IMR-90 (cell line): ENCODE measurements around the gene AGK. TPM values are rescaled to one million over a fixed set of nuclear protein-coding genes. Genes with fewer than 3 reads are reported as not detected.
"Not testable (repeated sequence)": the region's sequence is repeated elsewhere in the genome, so short reads cannot be mapped to it uniquely, and the experiment has no call there.

ENCODE experiments used
- ATAC-seq: fragments of 200-7000 bp; cut with Tn5 transposase; 2 replicates; pipeline ENCODE4 v1.9.1; 2020; ENCODE audit warnings: low read depth, mild to moderate bottlenecking, moderate library complexity
- BruUV-seq: library from RNA; stranded (reverse); fragments of 400-500 nt; replicated peaks from 2 replicates; lab custom pipeline; 2021; lab: Mats Ljungman, UMichigan
- CTCF ChIA-PET: fragments of 300-600 bp; formaldehyde crosslinking; extraction: SDS; loops from one replicate; lab custom pipeline; 2021; ENCODE audit warnings: antibody characterized with exemption; lab: Yijun Ruan, JAX
- POLR2A ChIA-PET: fragments of 300-600 bp; sonication (Branson Sonifier 250); formaldehyde crosslinking; loops from one replicate; lab custom pipeline; 2022; ENCODE audit warnings: antibody characterized with exemption; ENCODE audit not compliant: unreplicated experiment; lab: Charles Lee
- DNase-seq: peaks from one replicate; pipeline ENCODE4 v3.0.0; 2013
- H2AFZ ChIP-seq: replicated peaks from 2 replicates; pipeline ENCODE3; 2013; ENCODE audit warnings: low read length, mild to moderate bottlenecking; ENCODE audit not compliant: poor library complexity
- H2AK5ac ChIP-seq: 2 replicates; pipeline ENCODE4 v1.6.1; 2013; ENCODE audit warnings: low read depth, low read length, inconsistent platforms
- H2AK9ac ChIP-seq: replicated peaks from 2 replicates; pipeline ENCODE3; 2013; ENCODE audit warnings: mild to moderate bottlenecking, low read depth, low read length, moderate library complexity; ENCODE audit not compliant: poor library complexity
- H2BK120ac ChIP-seq: 2 replicates; pipeline ENCODE4 v1.6.1; 2013; ENCODE audit warnings: low read depth, low read length, inconsistent platforms
- H2BK15ac ChIP-seq: 3 replicates; pipeline ENCODE4 v1.6.1; 2013; ENCODE audit warnings: low read depth, low read length, inconsistent platforms
- H2BK20ac ChIP-seq: 2 replicates; pipeline ENCODE4 v1.6.1; 2013; ENCODE audit warnings: low read depth, mild to moderate bottlenecking, inconsistent platforms, low read length, moderate library complexity
- H2BK5ac ChIP-seq: 2 replicates; pipeline ENCODE4 v1.6.1; 2013; ENCODE audit warnings: mild to moderate bottlenecking, low read depth, low read length, inconsistent platforms; ENCODE audit not compliant: poor library complexity, severe bottlenecking
- H3K14ac ChIP-seq: replicated peaks from 2 replicates; pipeline ENCODE4 v1.6.1; 2013; ENCODE audit warnings: low read depth, low read length, inconsistent platforms
- H3K18ac ChIP-seq: 2 replicates; pipeline ENCODE4 v1.6.1; 2013; ENCODE audit warnings: low read depth, low read length, control low read depth
- H3K23ac ChIP-seq: 2 replicates; pipeline ENCODE4 v1.6.1; 2013; ENCODE audit warnings: low read depth, low read length, inconsistent platforms
- H3K27ac ChIP-seq: 2 replicates; pipeline ENCODE4 v1.5.1; 2013; ENCODE audit warnings: mild to moderate bottlenecking, control low read depth, low read length; ENCODE audit not compliant: insufficient read depth
- H3K27me3 ChIP-seq: 2 replicates; pipeline ENCODE4 v1.6.1; 2013; ENCODE audit warnings: low read length; ENCODE audit not compliant: control insufficient read depth, insufficient read depth
- H3K36me3 ChIP-seq: 2 replicates; pipeline ENCODE4 v1.6.1; 2013; ENCODE audit warnings: low read length, mixed read lengths; ENCODE audit not compliant: control insufficient read depth, insufficient read depth
- H3K4ac ChIP-seq: 2 replicates; pipeline ENCODE4 v1.6.1; 2013; ENCODE audit warnings: low read depth, low read length, inconsistent platforms
- H3K4me1 ChIP-seq: 2 replicates; pipeline ENCODE4 v1.6.1; 2013; ENCODE audit warnings: low read length, mixed read lengths; ENCODE audit not compliant: control insufficient read depth, insufficient read depth
- H3K4me2 ChIP-seq: 2 replicates; pipeline ENCODE4 v1.6.1; 2013; ENCODE audit warnings: low read depth, mild to moderate bottlenecking, control low read depth, low read length, moderate library complexity
- H3K4me3 ChIP-seq: 2 replicates; pipeline ENCODE4 v1.5.1; 2013; ENCODE audit warnings: low read depth, mild to moderate bottlenecking, control low read depth, low read length, moderate library complexity; ENCODE audit not compliant: insufficient read depth
- H3K56ac ChIP-seq: 2 replicates; pipeline ENCODE4 v1.6.1; 2013; ENCODE audit warnings: low read length, inconsistent platforms; ENCODE audit not compliant: insufficient read depth; ENCODE audit errors: extremely low read depth
- H3K79me1 ChIP-seq, 2 experiments: 2 replicates each; pipeline ENCODE4 v1.6.1; 2013; ENCODE audit warnings: low read length in 2 of 2, inconsistent platforms in 1 of 2, low read depth in 1 of 2
- H3K9ac ChIP-seq: 2 replicates; pipeline ENCODE4 v1.6.1; 2013; ENCODE audit warnings: low read depth, low read length, control low read depth
- H3K9me1 ChIP-seq: 2 replicates; pipeline ENCODE4 v1.6.1; 2013; ENCODE audit warnings: low read length, inconsistent platforms; ENCODE audit not compliant: insufficient read depth
- H3K9me3 ChIP-seq: 2 replicates; pipeline ENCODE4 v1.6.1; 2013; ENCODE audit warnings: low read length; ENCODE audit not compliant: control insufficient read depth, insufficient read depth
- H4K20me1 ChIP-seq: 2 replicates; pipeline ENCODE4 v1.6.1; 2013; ENCODE audit warnings: low read length, inconsistent platforms; ENCODE audit not compliant: insufficient read depth
- H4K5ac ChIP-seq: 2 replicates; pipeline ENCODE4 v1.6.1; 2013; ENCODE audit warnings: mild to moderate bottlenecking, low read depth, low read length, control low read depth
- H4K8ac ChIP-seq, 2 experiments: 2 replicates each; pipeline ENCODE4 v1.6.1; 2013; ENCODE audit warnings: low read depth in 2 of 2, low read length in 2 of 2, control low read depth in 1 of 2, inconsistent platforms in 1 of 2
- H4K91ac ChIP-seq: 2 replicates; pipeline ENCODE4 v1.6.1; 2013; ENCODE audit warnings: low read depth, low read length, inconsistent platforms; ENCODE audit not compliant: insufficient read depth
- MAFK ChIP-seq: IDR thresholded peaks from 2 replicates; pipeline ENCODE4 v1.6.1; 2012; ENCODE audit warnings: low read depth, low read length, improper control_type of control experiment
- WGBS, 2 experiments: methylation state at CpG; one replicate each; pipeline versions ENCODE4 v1.1.5 to v1.1.7; 2013; ENCODE audit warnings: missing lambda C conversion rate in 2 of 2; ENCODE audit not compliant: insufficient read length in 1 of 2; ENCODE audit errors: extremely low coverage in 2 of 2; 5-methylcytosine and 5-hydroxymethylcytosine counted together
- dilution Hi-C: fragments of 300-500 bp; cut with HindIII; formaldehyde crosslinking; loops from one replicate; pipeline ENCODE4 v1.14.3; 2018; ENCODE audit warnings: low sequenced_read_pairs; ENCODE audit not compliant: unreplicated experiment
- in situ Hi-C: fragments of 300-500 bp; cut with MboI; formaldehyde crosslinking; loops from 3 replicates; pipeline ENCODE4 v1.14.3; 2019; ENCODE audit warnings: low sequenced_read_pairs, inconsistent platforms, mixed read lengths
- intact Hi-C: fragments of 100-400 bp; cut with micrococcal nuclease; formaldehyde crosslinking; loops from 2 replicates; pipeline ENCODE4 v1.10.0; 2022
- polyA plus RNA-seq, 3 experiments: library from polyadenylated mRNA; depleted of rRNA; stranded (reverse); fragments of >200 nt; gene quantifications; 2 replicates each; pipeline ENCODE4 v1.2.3, GENCODE V29; 2012; ENCODE audit warnings: low replicate concordance in 1 of 3
- total RNA-seq: library from RNA; depleted of rRNA; stranded (reverse); fragments of >200 nt; gene quantifications from 2 replicates; pipeline ENCODE4 v1.2.3, GENCODE V29; 2012

Gene AGK
- total and polyA plus RNA-seq, 2 of the 4 experiments (the other 2 are of a cell fraction) = 35.5 to 37.3 TPM

- Histone ChIP-seq H3K18ac (no peak overlapping the region), H3K9me3 (no peaks in the 10 kb centered on the region), H3K4me1 (no peaks in the 10 kb centered on the region), H3K27me3 (no peaks in the 10 kb centered on the region), H4K5ac (no peak overlapping the region), H4K8ac (no peak overlapping the region), H2AK5ac (no peak overlapping the region), H4K20me1 (no peaks in the 10 kb centered on the region), H4K91ac (no peak overlapping the region), H3K4me2 (no peak overlapping the region), H2AFZ (no peak overlapping the region), H2BK5ac (no peak overlapping the region), H2AK9ac (no peak overlapping the region), H3K36me3 (peaks cover 6% of the 10 kb centered on the region), H2BK120ac (no peak overlapping the region), H3K79me1 (peaks cover 4 to 6% of the 10 kb centered on the region in 2 experiments; a peak in 1 of 4 replicates), H2BK15ac (no peak overlapping the region), H3K56ac (no peak overlapping the region), H3K14ac (no peak overlapping the region), H3K27ac (no peak overlapping the region), H3K9ac (no peak overlapping the region), H3K23ac (no peak overlapping the region), H3K4me3 (no peak overlapping the region), H3K4ac (no peak overlapping the region), H2BK20ac (no peak overlapping the region), H3K9me1 (0 out of 2 replicates have a peak, but pooled peaks cover 3% of the 10 kb centered on the region)
- 90% methylated on average over 2 of the region's 5 CpGs; no CpG with 5 or more reads in 1 of the 2 experiments for WGBS, 2 experiments
- no TSS peak for BruUV-seq
- in situ Hi-C loops (no loop called here), dilution Hi-C loops (no loop called here), intact Hi-C loops (no loop called here)
- TF ChIP-seq MAFK = no peak
- no peak for ATAC-seq
- DNase-seq = no peak
- ChIA-PET CTCF (interaction anchor here (0.6 kb wide), 1 partner anchor 15 kb away, joined by 3 read pairs; no protein-coding TSS in a partner anchor), POLR2A (no interaction called here)
Measured at GRCh38 chr7:141688043-141688442, 136.8 kb downstream of the AGK start.

- ATAC-seq, H3K27me3 ChIP-seq, H3K23ac ChIP-seq, H2AK9ac ChIP-seq, BruUV-seq, H3K14ac ChIP-seq, H3K9me3 ChIP-seq, H2AFZ ChIP-seq, H3K18ac ChIP-seq, H2BK5ac ChIP-seq, dilution Hi-C loops, H2BK120ac ChIP-seq, POLR2A ChIA-PET, H2AK5ac ChIP-seq, H3K4ac ChIP-seq, H4K8ac ChIP-seq, intact Hi-C loops, H3K4me3 ChIP-seq, CTCF ChIA-PET, H3K4me2 ChIP-seq, DNase-seq, H4K5ac ChIP-seq, H3K4me1 ChIP-seq, H2BK20ac ChIP-seq, H4K20me1 ChIP-seq, in situ Hi-C loops, H3K79me1 ChIP-seq, H3K36me3 ChIP-seq, H3K56ac ChIP-seq, H3K9me1 ChIP-seq, H4K91ac ChIP-seq, H2BK15ac ChIP-seq, H3K27ac ChIP-seq, H3K9ac ChIP-seq: not testable (repeated sequence)
- no CpG with 5 or more reads among the region's 3 CpGs for WGBS, 2 experiments
Measured at GRCh38 chr7:141689072-141689825, 138.0 kb downstream of the AGK start.
